Stimulated activated CD8-positive, alpha-beta memory T cell treated with anti-CD3 and anti-CD28 coated beads, Interleukin-12 subunit alpha, Interleukin-12 subunit beta, amount 100 ng/mL, for 24 hours (primary cell): ENCODE results near the gene FA2H.
A peak's percentile ranks its signal among the peaks of the same experiment; 100 is the strongest.
"Not testable (repeated sequence)": the region's sequence is repeated elsewhere in the genome, so short reads cannot be mapped to it uniquely, and the experiment has no call there.

Source experiments
- DNase-seq: peaks from one replicate; pipeline ENCODE4 v3.0.0-alpha.2; 2020; ENCODE audit errors: extremely low read depth

Gene FA2H

DNA sequence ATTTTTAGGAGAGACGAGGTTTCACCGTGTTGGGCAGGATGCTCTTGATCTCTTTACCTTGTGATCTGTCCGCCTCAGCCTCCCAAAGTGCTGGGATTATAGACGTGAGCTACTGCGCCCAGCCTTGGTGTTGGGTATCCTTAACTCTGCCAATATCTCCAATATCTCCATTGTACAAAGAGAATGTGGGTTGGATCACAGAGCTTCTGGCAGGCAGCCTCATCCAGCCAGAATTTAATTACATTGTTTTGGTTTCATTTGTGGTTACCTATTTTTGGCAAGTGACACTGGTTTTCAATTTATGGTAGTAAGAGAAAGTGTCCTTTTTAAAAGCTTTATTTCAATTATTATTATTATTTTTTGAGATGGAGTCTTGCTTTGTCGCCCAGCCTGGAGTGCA lies 93.9 kb downstream of the FA2H start:
- DNase-seq = no peak

DNA sequence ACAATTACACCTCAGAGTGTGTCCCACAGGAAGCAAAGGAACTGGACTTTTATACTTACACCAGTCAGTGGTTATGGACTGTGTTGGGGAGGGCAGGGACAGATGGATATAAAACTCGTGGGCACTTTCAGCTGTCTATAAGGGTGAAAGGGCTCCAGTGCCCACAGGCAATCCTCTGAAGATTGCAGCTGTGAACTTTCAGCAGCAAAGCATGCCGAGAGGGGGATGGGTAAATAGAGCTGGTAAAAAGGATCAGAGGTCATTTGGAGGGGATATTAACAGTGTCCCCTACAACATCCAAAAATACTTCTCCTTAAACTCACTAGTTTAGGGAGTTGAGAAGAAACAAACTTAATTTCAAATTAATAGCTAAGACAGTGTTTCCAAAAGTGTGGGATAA lies 94.6 kb downstream of the FA2H start:
- DNase-seq = no peak

DNA sequence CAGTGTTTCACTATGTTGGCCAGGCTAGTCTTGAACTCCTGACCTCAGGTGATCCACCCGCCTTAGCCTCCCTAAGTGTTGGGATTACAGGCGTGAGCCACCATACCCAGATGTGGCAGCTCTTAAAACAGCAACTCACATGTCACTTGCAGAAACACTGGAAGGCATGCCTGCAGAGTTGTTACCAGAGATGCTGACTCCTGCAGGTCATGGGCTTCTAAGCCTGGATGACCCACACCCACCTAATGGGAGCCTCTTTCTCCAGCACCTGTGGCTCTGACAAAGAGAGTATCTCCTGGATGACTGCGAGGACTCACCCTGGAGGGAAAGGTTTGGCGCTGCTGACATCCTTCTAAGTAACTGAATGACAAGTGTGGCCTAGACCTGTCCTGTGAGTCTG lies 96.8 kb downstream of the FA2H start:
- no peak for DNase-seq

DNA sequence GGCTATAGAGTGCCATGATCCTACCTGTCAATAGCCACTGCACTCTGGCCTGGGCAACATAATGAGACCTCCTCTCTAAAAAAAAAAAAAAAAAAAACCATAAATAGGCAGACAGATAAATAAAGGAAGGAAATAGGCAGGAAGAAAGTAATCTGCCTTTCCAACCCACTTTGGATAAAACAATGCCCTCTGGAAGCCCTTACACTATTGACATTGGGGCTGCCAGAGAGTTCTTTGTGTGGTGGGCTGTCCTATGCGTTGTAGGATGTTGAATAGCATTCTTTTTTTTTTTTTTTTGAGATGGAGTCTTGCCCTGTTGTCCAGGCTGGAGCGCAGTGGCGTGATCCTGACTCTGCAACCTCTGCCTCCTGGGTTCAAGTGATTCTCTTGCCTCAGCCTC lies 100.7 kb downstream of the FA2H start:
- no peak for DNase-seq

DNA sequence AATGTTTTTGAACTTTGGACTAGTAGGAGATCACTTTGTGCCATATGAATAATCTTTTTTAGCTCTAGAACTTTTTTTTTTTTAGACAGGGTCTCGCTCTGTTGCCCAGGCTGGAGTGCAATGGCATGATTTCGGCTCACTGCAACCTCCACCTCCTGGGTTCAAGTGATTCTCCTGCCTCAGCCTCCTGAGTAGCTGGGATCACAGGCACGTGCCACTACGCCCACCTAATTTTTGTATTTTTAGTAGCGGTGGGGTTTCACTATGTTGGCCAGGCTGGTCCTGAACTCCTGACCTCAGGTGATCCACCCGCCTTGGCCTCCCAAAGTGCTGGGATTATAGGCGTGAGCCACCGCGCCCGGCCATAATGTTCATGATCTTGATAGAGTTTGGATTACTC lies 105.7 kb downstream of the FA2H start:
- DNase-seq = not testable (repeated sequence)

DNA sequence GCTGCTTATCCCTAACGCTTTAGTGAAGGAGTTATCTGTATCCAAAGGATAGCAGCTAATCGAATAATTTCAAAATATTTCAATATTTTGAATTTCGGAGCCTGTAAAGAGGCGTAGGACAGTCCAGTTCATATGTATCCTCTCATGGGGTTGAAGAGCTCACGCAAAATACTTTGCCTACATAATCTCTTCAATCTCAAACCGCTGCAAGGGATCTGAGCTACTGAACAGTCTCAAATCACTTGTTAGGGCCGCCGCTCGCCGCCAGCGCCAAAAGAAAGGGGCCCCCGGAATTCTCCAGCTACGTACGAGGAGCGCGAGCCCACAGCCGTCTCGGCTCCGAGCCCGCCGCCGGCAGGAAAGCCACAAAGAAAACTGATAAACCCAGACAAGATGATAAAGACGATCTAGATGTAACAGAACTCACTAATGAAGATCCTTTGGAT lies 107.3 kb downstream of the FA2H start:
- no peak for DNase-seq

DNA sequence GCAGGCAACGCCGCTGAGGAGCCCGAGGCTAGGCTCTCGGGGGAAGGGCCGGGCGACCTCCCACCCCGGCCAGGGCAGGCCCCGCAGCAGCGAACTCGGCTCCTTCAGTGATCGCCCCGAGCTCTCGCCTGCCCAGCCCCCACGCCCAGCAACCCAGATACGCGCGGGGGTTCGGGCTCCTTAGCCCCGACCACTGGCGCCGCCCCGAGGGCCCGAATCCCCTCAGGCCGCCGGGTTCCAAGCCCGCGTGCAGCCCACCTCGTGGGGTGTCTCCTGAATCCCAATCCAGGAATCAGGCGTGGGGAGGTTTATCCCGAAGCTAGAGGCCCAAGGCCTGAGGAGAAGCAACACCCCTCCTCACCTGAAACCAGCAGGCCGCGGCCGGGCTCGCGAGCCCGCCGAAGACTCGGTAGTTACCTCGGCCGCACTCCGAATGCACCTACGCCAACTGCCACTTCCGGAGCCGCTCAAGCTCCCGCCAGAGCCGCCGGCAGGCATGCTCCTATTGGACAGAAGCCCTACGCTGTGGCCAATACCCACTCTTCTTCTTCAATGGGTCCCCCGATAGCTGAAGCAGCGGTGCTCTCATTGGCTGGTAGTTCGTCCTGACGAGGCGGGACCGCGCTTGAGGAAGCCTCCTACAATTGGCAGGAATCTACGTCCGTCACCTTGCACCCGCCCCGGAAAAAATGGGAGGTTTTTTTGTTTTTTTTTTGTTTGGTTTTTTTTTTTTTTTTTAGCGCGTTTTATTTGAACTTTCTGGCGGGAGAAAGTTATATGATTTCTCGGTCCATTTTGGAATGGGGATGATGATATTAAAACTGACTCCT lies 108.0 kb downstream of the FA2H start, which contains the start of gene RFWD3:
TSS of gene RFWD3 (minus strand) at position 453 of the 830 bp plus-strand sequence. CDS start 5,428 bp downstream, outside the sequence.
- DNase-seq = peak; percentile 86

DNA sequence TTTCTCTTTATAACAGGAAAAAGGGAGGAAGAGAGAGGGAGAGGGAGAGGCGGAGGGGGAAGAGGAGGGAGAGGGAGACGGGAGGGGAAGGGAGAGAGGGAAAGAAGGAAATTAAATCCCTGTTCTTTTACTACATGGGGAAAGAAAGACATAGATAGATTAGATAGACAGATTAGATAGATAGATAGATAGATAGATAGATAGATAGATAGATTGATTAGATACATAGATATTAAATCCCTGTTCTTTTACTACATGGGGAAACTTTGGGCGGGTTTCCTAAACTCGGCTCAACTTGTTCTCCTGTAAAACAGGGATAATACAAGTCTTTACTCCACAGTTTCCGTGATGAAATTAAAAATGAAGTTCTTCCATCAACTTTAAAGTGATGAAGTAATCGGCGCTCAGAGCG lies 108.6 kb downstream of the FA2H start:
- DNase-seq = no peak
